DMS153 (cell line): ENCODE measurements around the gene MCOLN2.
"Not testable (repeated sequence)": the region's sequence is repeated elsewhere in the genome, so short reads cannot be mapped to it uniquely, and the experiment has no call there.

Experiments
- DNase-seq: peaks from one replicate; lab custom pipeline; 2025; lab: John Stamatoyannopoulos, UW

The MCOLN2 gene

DNA sequence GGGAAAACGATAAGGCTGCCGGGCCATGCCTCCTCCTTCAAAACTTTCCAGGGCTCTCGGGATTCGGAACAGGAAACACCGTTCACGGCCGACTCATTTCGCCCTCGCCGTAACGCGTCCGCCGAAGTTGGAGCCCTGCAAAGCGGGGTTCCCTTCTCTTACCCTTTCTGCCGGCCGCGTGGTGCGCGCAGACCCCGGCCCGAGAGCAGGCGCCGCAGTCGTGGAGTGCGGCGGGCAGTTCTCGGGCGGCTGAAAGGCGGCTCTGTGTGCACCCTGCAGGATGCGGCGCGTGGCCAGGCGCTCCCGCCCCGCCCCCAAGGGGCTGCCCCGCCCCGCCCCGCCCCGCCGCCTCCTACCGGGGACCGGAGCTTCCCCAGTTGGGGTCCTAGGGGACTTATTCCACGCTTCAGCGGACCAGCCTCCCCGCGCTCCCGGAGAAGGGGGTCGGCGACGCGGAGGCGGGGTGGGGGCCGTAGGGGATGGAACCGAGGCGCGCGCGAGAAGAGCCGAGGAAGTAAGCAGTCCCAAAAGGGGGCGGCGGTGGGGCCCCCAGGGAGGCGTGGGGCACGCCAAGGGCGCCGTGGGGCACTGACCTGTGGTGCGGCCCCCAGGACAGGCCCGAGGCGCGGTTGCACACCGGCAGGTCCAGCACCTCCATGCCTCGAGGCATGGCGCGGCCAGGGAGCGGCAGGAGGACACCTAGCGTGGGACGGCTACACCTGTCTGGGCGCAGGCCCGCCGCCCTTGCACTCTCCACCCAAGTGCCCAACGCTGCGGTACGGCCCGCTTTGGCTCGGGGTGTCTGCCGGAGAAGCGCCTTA lies at the start of gene MCOLN2:
Gene MCOLN2 (minus strand): TSS at position 268 of the 821 bp plus-strand sequence. CDS start 241 bp downstream, at position 27.
- no peak for DNase-seq

DNA sequence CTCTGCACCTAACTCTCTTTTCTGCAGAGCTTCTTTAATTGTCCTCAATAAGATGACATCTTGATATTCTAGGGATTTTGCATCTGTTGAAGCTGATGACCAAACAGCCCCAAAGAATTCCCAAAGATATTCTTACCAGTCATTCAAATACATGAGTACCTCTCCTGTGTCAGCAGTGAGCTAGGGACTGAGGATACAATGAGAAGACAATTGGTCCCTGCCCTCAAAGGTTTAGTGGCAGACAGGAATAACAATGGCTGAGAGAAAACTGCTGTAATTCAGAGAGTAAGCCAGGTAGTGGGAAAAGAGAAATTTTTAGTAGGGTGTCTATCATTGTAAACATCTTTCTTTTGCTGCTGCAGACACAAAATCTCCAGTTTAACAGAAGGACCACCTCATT lies 45.5 kb upstream of the MCOLN2 start:
- DNase-seq: no peak

DNA sequence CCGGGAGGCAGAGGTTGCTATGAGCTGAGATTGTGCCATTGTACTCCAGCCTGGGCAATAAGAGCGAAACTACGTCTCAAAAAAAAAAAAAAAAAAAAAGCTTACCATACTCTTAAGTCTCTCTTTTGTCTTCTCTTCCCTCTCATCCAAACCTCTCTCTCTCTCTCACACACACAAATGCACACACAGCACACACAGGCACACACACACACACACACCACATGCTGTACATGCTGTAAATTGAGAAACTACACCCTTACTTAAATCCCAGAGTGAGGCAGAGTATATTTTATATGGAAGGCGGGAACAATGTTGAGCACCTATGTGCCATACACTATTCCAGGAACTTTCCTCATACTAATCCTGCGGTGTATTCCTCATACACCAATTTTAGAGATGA lies 44.9 kb upstream of the MCOLN2 start:
- no peak for DNase-seq

DNA sequence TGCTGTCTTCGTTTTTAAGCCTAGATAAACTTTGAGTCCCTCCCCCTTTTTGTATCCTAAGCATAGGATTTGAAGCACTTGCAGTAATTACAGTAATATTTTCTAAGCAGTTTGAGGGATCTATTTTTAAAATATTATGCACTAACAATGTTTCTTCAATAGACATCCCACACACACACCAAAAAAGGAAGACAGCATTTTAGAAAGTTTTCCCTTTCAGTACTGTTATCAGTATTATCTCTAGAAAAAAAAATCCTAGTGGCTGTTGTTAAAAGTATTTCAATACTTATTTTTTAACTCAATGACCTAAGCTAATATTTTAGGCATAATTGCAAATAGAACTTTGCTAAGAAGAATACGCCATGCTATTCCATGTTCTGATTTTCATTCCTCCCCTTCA lies 36.3 kb upstream of the MCOLN2 start:
- no peak for DNase-seq

DNA sequence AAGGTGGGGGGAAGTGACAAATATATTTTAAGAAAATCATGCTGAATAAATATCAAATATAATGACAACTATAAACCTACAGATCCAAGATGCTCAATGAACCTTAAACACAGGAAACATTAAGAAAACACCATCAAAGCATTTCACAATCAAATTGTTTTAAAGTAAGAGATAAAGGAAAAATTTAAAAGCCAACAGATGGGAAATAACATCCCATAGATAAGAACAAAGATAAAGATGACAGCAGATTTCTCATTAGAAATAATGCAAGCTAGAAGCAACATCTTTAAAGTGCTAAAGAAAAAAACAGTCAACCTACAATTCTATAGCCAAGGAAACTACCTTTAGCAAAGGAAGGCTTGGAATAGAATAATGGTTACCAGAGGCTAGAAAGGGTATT lies 33.6 kb upstream of the MCOLN2 start:
- DNase-seq: no peak

DNA sequence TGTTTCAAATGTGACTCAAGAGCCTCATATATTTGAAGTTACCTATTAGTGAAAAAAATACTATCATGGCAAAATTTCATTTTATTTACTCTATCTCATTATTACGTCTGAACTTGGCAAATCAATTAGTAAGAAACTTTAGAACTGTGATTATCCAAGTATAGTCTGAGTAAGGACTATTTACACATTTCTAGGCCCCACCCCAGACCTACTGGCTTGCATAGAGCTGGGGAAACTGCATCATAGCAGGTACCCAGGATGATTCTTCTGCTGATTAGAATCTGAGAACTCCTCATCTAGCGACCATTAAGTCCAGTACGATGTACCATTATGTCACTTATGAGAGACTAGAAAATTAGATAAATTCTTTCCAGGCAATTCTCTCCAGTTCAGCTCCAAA lies 31.2 kb upstream of the MCOLN2 start:
- DNase-seq: no peak

DNA sequence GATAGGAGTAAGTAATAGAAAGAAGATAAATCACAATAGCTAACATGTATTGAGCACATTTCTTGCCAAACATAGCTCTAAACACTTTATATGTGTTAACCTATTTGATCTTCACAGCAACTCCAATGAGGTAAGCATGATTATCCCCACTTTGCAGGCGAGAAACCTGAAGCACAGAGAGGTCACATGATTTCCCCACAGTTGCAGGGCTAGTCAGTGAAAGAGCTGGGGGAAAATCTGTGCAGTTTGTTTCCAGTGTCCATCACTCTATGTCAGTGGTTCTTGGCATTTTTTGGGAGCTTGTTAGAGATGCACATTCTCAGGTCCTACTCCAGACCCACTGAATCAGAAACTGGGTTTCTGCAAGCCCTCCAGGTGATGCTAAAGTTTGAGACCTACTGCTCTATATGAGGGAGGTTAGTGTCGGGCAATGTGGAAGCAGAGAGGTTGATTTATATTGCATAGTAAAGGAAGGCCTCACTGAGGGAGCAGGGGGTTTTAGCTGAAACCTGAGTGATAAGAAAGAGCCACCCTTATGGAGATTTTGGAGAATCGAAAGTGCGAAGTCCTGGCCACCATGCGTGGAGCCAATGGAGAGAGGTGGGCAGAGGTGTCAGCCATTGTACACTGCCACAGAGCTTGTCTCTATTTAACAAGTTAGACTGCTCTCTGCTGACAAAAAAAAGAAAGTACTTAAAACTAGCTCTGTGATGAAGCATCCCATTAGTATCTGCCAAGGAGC lies 30.5 kb upstream of the MCOLN2 start:
- no peak for DNase-seq

DNA sequence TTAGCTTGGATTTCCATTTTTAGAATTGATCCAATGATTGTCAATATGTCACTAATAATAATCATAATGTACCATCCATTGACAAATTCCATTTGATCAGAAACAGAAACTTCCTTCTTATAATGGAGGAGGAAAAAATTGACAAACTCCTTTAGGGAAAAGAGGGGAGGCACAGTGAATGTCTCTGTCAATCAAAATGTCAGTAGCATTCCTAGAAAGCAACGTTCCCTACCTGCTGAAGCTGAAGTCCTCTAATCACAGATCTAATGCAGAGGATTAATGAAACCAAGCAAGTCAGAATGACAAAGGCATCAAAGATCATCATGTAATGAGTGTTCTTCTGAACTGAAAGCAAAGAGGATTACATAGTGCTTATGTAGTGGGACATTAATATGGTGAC lies 29.0 kb upstream of the MCOLN2 start:
- no peak for DNase-seq

DNA sequence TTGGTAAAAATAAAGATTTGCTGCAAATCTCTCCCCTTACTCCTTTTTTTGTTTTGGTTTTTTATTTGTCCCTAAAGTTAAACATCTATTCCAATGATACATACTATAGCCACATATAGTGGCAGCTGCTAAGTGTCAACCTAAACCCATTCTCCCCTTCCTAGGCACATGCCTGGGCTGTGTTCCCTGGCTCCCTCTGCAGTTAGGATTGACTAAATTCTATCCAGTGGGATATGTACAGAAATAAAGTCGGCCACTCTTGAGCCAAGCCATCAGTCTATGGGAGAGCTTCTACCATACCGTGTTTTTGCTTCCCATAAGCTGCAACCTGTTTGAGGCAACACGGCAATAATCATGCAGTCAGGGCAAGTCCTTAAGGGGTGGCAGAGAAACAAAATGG lies 27.8 kb upstream of the MCOLN2 start:
- DNase-seq: no peak

DNA sequence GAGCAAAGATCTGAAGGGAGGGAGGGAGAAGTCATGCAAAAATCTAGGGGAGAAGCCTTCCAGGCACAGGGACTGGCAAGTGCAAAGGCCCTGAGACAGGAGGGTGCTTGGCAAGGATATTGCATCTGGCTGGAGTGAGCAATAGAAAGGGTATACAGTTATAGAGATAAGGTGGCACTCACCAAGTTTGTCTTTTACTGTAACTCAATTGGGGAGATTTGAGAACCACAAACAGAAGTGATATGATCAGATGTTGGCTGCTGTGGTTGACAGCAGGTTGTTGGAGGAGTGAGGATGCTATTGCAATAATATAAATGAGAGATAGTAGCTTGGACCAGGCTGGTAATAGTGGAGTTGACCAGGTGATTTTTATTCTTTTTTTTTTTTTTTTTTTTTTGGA lies 25.8 kb upstream of the MCOLN2 start:
- no peak for DNase-seq

DNA sequence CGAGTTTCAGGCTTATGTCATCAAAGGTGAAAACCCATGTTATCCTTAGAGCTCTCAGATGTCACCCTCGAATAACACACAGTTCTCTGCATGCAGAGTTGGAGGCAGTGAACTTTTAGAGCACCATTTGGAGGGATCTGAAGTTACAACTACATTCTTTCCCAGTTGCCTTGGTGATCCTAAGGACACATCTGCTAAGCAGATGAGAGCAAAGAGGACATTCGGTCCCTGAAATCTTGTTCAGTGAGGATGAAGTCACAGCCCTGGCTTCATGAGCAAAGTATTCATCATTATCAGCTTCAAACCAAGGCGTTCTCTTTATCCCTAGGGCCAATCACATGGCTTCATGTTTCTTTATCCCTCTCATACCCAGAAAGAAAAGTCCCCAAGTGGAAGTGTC lies 23.1 kb upstream of the MCOLN2 start:
- no peak for DNase-seq

DNA sequence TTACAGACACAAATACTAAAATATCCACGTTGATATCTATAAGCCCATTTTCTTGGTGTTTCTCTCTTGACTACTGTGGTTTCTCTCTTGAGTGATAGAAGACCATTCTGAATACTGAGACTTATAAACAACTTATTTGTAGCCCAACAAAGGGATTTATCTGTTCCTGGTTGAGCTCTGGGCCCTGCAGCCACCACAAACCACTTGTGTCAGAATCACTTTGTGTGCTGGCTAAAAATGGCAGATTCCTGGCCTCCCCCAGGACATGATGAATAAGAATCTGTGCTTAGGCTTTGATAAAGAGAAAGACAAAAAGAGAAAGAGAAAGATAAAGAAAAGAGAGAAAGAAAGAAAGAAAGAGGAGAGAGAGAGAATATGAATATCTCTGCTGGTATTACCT lies 18.9 kb upstream of the MCOLN2 start:
- DNase-seq: no peak

DNA sequence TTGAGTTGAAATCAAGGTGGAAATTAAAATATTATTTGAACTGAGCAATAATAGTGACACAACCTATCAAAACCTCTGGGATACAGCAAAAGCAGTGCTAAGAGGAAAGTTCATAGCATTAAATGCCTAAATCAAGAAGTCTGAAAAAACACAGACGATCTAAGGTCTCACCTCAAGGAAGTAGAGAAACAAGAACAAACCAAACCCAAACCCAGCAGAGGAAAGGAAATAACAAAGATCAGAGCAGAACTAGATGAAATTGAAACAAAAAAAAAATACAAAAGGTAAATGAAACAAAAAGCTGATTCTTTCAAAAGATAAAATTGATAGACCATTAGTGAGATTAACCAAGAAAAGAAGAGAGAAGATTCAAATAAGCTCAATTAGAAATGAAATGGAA lies 8.7 kb upstream of the MCOLN2 start:
- DNase-seq: not testable (repeated sequence)

DNA sequence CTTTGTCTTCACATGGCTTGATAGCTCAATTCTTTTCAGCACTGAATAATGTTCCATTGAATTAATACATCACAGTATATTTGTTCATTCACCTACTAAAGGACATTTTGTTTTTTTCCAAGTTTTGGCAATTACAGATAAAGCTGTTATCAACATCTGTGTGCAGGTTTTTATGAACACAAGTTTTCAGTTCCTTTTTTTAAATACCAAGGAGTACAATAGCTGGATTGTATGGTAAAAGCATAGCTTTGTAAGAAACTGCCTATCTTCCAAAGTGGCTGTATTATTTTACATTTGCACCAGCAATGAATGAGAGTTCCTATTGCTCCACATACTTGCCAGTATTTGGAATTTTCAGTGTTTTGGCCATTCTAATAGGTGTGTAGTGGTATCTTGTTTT lies 4.8 kb upstream of the MCOLN2 start:
- DNase-seq: no peak

DNA sequence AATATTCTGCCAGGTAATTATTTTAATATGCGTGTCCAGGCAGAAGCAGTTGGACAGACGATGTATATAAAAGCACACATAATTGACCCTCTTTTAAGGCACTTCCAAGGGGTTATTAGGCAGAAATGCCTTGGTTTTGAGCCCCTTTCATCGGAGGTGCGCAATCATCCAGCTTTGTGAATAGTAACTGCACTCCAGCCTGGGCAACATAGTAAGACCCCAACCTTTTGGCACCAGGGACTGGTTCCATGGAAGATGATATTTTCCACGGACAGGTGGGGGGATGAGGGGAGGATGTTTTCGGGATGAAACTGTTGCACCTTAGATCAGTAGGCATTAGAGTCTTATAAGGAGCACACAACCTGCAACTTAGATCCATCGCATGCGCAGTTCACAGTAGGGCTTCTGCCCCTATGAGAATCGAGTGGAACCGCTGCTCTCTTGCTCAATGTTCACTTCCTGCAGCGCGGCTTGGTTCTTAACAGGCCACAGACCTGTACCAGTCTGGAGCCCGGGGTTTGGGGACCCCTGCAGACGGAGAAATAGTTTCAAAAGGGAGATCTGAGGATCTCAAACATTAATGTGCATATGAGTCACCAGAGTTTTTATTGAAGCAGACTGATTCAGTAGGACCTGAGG lies 1.8 kb upstream of the MCOLN2 start:
- DNase-seq: no peak

DNA sequence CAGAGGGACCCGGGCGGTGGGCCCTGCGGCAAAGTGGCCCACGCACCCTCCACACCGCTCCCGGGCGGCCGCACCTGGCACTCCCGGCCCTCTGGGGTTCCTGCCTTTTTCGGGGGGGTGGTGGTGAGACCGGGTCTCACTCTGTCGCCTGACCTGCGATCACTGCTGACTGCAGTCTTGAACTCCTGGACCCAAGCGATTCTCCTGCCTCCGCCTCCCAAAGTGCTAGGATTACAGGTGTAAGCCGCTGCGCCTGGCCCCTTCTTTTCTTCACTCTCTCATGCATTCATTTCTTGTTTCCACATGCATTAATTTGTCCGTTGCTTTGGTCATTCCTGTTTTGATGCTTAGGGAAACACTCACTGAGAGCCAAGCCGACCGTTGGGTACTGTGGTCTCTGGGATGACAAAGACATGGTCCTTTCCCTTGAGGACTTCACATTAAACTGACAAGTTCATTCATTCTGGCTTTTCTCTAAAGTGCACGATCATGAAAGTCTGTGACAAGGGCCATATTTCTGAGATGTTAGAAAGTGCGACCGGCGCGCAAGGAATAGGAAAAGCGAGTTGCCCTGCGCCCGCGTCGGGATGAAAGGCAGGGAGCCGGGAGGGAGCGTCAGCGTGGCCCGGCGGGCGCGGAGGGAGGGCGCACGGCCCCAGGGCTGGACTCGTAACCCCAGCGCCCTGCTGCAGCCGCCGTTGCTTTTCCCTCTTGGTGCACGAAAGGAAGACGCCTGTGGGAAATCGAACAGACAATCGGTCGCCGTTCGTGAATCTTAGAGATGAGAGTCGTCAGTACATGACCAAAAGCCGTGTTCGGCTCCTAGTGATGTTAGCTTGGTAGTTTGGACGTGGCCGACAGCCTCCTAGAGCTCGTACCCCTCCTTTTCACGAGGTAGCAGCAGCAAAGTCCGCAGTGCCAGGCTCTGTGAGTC lies 1.0 kb upstream of the MCOLN2 start:
- no peak for DNase-seq

DNA sequence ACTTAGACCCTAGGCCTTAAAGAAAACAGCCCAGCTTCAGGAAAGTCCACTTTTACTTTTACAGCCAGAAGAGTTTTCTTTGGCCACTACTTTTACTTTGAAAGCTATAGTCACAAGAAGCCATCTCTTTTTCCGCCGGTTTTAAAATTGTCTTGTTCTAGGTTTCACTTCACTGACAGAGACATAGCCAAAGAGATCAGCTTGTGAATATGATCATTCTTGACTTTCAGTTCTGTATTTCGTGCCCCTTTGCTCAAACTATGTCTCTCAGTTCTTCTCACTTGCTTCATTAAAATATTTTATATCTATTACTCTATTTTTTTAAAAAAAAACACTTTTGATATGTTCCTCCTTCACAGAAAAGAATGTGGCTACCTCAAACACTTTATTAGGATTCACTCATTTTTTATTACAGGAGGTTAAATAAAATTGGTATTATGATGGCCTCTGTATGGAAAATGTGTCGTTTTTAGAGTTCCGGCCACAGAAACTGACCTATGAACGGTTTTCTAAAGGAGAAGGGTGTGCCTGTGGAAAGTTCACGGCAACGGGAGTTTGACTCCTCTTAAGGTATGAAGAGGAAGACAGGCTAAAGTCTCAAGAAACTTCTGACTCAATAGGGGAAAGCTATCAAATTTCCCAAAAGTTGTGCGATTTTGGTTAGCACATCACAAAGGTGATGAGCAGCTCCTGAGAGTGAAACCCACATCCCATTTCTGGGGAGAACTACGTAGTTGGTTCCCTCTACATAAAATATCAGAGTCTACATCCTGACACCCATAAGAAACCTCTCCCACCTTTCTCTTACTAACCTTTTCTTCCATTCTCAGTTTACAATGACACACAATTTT lies 1.2 kb downstream of the MCOLN2 start:
- no peak for DNase-seq

DNA sequence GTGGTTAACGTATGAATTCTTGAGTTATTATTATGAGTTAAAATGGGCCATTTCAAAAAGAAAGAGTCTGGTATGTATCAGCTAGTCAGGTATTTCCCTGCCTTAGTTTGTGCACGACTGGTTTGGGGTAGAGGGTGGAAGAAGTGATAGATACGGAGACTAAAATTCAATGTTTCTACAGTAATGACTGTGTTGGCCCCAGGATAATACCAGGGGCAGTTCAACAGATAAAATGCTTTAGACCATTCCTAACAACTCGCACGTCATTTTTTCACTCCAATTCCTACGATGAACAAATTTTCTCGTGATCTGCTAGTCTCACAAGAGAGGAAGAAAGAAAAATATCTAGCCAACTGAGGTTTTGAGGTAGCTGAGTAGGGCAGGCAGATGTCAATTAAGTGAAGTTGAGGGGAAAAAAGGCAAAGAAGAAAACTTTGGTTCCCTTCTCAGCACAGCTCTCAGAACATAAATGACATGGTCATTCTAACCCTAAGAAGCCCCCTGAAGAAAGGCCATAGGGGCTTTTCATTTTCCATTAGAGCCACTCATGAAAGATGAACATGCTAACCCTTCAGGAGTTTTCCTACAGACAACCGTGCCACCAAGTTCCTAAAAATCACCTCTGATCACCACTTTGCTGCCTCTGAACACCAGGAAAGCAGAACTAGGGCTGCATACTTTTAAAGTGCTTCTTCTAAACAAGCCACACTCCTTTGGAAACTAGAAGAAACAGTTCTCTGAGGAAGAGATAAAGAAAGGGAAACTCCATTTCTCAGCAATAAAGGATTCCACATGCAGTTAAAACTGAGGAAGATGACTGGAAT lies 5.6 kb downstream of the MCOLN2 start:
- no peak for DNase-seq

DNA sequence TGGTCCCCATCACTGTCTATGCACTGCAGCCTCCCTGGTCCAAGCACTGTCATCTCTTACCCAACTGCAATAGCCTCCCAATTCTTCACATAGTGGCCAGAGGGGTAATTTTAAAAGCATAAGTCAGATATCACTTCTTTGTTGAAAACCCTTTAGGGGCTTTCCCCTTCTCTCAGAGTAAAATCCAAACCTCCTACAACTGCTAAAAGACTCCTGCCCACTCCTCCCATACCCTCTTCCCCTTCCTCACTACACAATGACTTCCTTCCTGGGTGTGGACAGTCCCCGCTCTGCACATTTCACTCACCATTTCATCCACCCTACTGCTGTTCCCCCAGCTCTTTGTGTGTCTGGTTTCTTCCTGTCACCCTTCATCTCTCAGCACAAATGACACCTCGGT lies 8.3 kb downstream of the MCOLN2 start:
- no peak for DNase-seq

DNA sequence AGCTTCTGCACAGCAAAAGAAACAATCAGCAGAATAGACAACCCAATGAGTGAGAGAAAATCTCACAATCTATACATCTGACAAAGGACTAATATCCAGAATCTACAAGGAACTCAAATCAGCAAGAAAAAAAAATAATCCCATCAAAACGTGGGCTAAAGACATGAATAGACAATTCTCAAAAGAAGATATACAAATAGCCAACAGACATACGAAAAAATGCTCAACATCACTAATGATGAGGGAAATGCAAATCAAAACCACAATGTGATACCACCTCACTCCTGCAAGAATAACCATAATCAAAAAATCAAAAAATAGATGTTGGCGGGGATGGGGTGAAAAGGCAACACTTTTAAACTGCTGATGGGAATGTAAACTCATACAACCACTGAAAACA lies 10.4 kb downstream of the MCOLN2 start:
- not testable (repeated sequence) for DNase-seq
